ENCODE data around the gene BPIFA2. TPM values are rescaled to one million over a fixed set of nuclear protein-coding genes. Genes with fewer than 3 reads are reported as not detected.

BPIFA2 gene
- total RNA-seq, 2 experiments from 2014 or later, result not detected

DNA sequence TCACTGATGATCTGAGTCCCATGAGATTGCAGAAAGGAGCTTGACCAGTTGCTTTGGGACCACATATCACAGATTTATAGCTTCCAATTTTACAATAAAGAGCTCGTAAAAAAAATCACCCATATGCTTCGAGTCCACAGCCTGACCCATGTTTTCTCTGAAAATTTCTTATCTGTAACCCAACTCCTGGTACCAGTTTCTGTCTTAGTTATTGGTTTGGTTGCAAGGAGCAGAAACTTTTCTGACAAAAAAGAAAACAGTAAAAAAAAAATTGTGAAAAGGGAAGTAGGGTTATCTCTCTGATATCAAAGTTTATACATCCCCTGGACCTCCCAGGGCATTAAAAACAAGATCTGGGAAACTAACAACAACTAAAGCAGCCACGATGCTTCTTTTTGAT, 30.8 kb upstream of the BPIFA2 start:
- Mint-ChIP-seq H3K27me3 (peaks cover 5% of the 10 kb centered on the region), H3K4me1 (no peaks in the 10 kb centered on the region), H3K27ac (no peak overlapping the region), H3K36me3 (no peaks in the 10 kb centered on the region), H3K4me3 (no peak overlapping the region), H3K9me3 (no peaks in the 10 kb centered on the region)
- DNase-seq (no peak), ATAC-seq (ENCODE audit: low read depth) (no peak)
- POLR2A ChIA-PET, result no interaction called here

DNA sequence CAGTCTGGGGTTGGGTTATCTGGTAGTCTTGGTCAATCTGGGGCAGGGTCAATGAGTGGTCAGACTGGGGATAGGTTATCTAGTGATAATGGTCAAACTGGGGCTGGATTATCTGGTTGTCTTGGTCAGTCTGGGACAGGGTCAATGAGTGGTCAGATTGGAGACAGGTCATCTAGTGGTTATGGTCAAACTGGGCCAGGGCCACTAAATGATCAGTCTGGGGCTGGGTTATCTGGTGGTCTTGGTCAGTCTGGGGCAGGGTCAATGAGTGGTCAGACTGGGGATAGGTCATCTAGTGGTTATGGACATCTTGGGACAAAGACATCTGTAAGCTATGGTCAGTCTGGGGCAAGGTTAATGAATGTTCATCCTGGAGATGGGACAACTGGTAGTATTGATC, 28.5 kb upstream of the BPIFA2 start:
- H3K27ac Mint-ChIP-seq, result no peak overlapping the region
- ATAC-seq (ENCODE audit: low read depth), result no peak
- H3K4me1 Mint-ChIP-seq, result no peaks in the 10 kb centered on the region
- no peak overlapping the region for H3K4me3 Mint-ChIP-seq
- no peaks in the 10 kb centered on the region for H3K36me3 Mint-ChIP-seq
- POLR2A ChIA-PET, result no interaction called here
- peaks cover 21% of the 10 kb centered on the region for H3K27me3 Mint-ChIP-seq
- DNase-seq, result no peak
- no peaks in the 10 kb centered on the region for H3K9me3 Mint-ChIP-seq

DNA sequence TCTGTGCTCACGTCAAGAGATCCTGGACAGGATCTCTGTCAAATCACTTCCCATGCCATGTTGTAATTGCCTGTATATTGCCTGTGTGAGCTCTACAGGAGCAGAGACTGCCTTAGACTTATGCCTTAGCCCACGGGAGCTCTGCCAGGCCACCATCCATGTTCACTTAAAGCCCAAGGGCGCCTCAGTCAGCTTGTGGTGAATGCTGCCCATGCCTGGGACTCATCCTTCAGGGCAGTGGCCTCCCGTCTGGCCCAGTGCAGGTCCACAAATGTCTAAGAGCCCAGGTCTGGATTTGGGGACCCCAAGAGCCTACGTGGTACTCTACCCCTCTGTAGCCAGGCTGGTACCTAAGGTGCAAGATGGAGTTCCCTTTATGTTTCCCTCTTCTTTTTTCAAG, 22.4 kb upstream of the BPIFA2 start:
- Mint-ChIP-seq H3K4me3 (no peak overlapping the region), H3K27me3 (peaks cover 37% of the 10 kb centered on the region), H3K36me3 (no peaks in the 10 kb centered on the region), H3K27ac (no peak overlapping the region), H3K4me1 (no peaks in the 10 kb centered on the region), H3K9me3 (no peaks in the 10 kb centered on the region)
- ATAC-seq (ENCODE audit: low read depth) (no peak), DNase-seq (no peak)
- POLR2A ChIA-PET, result no interaction called here

DNA sequence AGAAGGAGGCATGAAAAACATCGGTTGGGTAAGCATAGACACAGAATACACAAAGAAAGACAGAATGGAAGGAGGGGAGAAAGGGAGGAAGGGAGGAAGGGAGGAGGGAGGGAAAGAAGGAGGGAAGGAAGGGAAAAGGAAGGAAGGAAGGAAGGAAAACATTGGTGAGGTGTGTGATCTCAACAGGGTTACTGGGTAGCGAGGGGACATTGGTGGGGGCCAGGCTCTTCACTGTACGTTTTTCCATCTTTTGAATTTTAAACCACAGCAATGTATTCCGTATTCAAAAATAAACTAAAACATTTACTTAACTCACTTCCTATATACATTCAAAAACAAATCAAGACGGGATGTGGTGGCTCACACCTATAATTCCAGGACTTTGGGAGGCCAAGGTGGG, 20.7 kb upstream of the BPIFA2 start:
- H3K27me3 Mint-ChIP-seq, result peaks cover 32% of the 10 kb centered on the region

DNA sequence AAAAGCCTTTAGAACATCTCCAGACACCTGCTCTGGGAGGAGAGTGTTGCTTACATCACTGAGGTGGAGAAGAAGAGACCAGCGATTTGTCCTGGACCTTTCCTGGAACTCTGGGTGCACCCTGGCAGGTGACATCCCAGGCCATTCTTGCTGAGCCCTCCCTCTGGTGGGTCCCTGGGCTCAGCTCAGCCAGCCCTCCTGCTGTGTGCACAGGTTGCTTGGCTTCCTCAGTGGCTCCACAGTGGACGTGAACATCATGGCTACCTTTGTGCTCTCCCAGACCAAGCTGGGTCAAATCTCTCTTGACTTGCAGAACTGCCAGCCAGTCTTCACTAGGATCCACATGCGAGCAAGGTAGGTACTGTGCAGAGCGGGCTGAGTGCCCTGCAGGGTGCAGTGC, 19.9 kb upstream of the BPIFA2 start:
- H3K27ac Mint-ChIP-seq, result no peak overlapping the region
- no peaks in the 10 kb centered on the region for H3K9me3 Mint-ChIP-seq
- peaks cover 31% of the 10 kb centered on the region for H3K27me3 Mint-ChIP-seq
- ATAC-seq (ENCODE audit: low read depth) (no peak), DNase-seq (no peak)
- POLR2A ChIA-PET, result no interaction called here
- H3K4me3 Mint-ChIP-seq, result no peak overlapping the region
- no peaks in the 10 kb centered on the region for H3K36me3 Mint-ChIP-seq
- H3K4me1 Mint-ChIP-seq, result no peaks in the 10 kb centered on the region

More for the DNA sequence above, 20.7 kb upstream of the BPIFA2 start:
- no peak for DNase-seq
- Mint-ChIP-seq H3K9me3 (no peaks in the 10 kb centered on the region), H3K27ac (no peak overlapping the region), H3K4me1 (no peaks in the 10 kb centered on the region), H3K36me3 (no peaks in the 10 kb centered on the region), H3K4me3 (no peak overlapping the region)
- ATAC-seq (ENCODE audit: low read depth), result no peak
- POLR2A ChIA-PET, result no interaction called here

DNA sequence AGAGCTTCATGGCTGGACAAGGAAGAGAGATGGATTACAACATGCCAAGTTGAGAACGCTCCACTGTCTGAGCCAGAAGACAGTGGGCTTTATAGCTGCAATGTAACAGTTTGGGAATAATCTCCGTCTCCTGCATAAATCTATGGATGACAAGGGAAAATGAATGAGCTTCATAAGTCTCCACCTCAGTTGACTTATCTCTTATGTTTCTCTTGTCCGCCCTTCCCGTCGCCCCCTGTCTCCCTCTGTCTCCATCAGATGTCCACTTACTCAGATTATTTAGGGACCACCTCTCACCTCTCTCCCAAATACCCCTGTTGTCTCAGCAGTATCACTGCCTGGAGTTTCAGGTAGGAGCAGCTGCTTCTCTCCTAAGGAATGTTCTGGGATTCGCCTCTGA, 13.7 kb upstream of the BPIFA2 start:
- Mint-ChIP-seq H3K36me3 (no peaks in the 10 kb centered on the region), H3K9me3 (no peaks in the 10 kb centered on the region), H3K4me1 (no peaks in the 10 kb centered on the region), H3K4me3 (no peak overlapping the region), H3K27ac (no peak overlapping the region), H3K27me3 (peaks cover 18% of the 10 kb centered on the region)
- POLR2A ChIA-PET, result no interaction called here
- no peak for DNase-seq
- no peak for ATAC-seq (ENCODE audit: low read depth)

DNA sequence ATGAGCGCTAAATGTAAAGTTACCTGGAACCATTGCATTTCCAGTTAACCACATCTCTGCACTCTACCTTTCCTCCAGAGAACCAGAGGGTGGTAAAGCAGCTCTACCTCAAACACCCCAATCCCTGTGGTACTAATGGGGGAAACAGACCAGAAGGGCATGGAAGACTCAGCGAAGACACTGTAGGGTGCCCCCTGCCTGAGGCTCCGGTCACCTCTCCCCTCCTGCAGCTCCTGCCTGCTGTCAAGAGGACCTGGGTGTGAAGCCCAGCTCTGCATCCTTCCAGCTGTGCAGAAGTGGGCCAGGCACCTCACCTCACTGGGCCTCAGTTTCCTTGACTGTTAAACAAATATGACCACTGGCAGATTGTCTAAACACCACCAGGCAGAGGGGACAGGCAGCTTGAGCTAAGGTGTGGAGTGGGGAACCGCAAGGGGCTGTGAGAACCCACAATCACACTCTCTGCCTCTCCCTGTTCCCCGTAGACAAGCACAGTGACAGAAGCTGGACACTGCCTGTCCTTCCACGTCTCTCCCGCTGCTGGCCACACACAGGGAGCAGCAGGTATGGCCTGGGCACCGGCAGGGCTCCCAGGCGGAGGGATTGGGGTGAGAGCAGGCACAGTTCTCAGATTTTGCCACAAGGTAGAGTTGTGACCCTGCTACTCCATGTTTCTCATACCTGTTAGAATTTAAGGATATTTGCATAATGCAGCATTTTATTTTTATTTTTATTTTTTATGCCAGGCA, 9.1 kb upstream of the BPIFA2 start:
- Mint-ChIP-seq H3K27me3 (peaks cover 7% of the 10 kb centered on the region), H3K27ac (no peak overlapping the region), H3K4me1 (no peaks in the 10 kb centered on the region), H3K36me3 (no peaks in the 10 kb centered on the region), H3K4me3 (no peak overlapping the region), H3K9me3 (no peaks in the 10 kb centered on the region)
- DNase-seq (no peak), ATAC-seq (ENCODE audit: low read depth) (no peak)
- POLR2A ChIA-PET, result no interaction called here

DNA sequence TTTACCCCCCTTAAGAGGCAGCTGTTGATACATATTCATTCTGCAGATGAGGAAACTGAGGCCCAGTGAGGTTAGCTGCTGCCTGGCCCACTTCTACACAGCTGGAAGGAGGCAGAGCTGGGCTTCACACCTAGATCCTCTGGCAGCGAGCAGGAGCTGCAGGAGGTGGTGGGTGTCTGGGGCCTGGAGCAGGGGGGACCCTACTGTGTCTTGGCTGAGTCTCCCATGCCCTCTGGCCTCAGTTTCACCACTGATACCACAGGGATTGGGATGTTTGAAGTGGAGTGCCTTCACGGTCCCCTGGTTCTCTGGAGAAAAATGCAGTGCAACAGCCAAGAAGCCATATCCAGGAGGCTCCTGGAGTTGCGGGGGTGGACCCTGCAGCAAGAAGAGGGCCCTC, 8.2 kb upstream of the BPIFA2 start:
- H3K4me3 Mint-ChIP-seq, result no peak overlapping the region
- DNase-seq, result no peak
- peaks cover 3% of the 10 kb centered on the region for H3K27me3 Mint-ChIP-seq
- H3K36me3 Mint-ChIP-seq, result no peaks in the 10 kb centered on the region
- H3K9me3 Mint-ChIP-seq, result no peaks in the 10 kb centered on the region
- POLR2A ChIA-PET, result no interaction called here
- H3K4me1 Mint-ChIP-seq, result no peaks in the 10 kb centered on the region
- ATAC-seq (ENCODE audit: low read depth), result no peak
- no peak overlapping the region for H3K27ac Mint-ChIP-seq

DNA sequence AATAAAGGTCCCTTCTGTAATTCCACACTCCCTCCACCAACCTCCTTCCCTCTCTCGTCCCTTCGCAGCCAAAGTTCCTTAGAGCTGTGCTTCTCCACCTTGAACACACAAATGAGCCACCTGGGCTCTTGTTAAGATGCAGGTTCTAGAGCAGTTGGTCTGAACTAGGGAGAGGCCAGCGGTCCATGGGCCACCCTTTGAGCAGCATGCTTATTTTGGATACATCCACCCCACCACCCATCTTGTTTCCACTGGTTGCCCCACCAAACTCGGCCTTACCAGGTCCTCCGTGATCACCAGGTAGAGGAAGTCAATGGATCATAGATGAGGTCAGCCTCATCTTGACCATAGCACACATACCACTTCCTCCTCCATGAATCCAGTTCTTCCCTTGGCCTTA, 7.3 kb upstream of the BPIFA2 start:
- no peak for ATAC-seq (ENCODE audit: low read depth)
- H3K4me1 Mint-ChIP-seq, result no peaks in the 10 kb centered on the region

DNA sequence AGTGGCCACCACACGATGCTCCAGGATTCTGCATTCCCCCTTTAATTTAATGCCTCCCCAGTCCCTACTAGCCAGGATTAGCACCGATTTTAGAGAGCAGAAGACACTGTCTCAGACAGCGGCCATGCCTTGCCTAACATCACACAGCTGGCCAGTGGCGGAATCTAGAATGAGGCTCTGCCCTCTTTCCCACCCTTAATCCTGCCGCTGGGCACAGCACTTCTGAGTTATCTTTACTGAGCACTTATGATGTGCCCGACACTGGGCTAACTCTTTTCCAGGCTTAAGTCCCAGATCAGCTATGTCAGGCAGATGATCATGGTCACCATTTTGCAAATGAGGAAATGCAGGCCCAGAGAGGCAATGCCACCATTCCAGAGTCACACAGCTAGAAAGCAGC, 5.6 kb upstream of the BPIFA2 start:
- DNase-seq (no peak), ATAC-seq (ENCODE audit: low read depth) (no peak)
- H3K36me3 Mint-ChIP-seq, result no peaks in the 10 kb centered on the region
- no peak overlapping the region for H3K27ac Mint-ChIP-seq
- POLR2A ChIA-PET, result no interaction called here
- H3K4me1 Mint-ChIP-seq, result no peaks in the 10 kb centered on the region
- no peak overlapping the region for H3K4me3 Mint-ChIP-seq
- H3K9me3 Mint-ChIP-seq, result no peaks in the 10 kb centered on the region
- peaks cover 3% of the 10 kb centered on the region for H3K27me3 Mint-ChIP-seq

More for the DNA sequence above, 7.3 kb upstream of the BPIFA2 start:
- Mint-ChIP-seq H3K27me3 (peaks cover 4% of the 10 kb centered on the region), H3K27ac (no peak overlapping the region), H3K36me3 (no peaks in the 10 kb centered on the region), H3K4me3 (no peak overlapping the region), H3K9me3 (no peaks in the 10 kb centered on the region)
- no peak for DNase-seq
- POLR2A ChIA-PET, result no interaction called here

DNA sequence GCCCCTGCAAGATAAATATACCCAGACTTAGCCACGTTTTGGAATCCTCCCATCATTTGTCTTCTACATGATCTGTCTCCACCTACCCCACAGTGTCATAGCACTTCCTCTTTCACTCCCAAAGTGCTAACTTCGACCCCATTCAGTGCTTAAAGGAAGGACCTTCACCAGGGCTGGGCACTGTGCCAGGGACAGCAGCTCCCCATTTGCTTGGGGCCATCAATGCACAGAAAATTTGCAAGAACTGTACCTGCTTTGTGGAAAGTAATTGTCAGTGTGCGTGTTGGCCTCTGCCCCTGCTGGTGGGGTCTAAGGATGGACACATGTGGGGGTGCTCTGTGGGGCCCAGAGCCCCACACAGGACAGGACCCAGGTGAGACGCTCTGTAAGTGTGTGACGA, 5.2 kb upstream of the BPIFA2 start:
- H3K36me3 Mint-ChIP-seq, result no peaks in the 10 kb centered on the region
- POLR2A ChIA-PET, result no interaction called here

DNA sequence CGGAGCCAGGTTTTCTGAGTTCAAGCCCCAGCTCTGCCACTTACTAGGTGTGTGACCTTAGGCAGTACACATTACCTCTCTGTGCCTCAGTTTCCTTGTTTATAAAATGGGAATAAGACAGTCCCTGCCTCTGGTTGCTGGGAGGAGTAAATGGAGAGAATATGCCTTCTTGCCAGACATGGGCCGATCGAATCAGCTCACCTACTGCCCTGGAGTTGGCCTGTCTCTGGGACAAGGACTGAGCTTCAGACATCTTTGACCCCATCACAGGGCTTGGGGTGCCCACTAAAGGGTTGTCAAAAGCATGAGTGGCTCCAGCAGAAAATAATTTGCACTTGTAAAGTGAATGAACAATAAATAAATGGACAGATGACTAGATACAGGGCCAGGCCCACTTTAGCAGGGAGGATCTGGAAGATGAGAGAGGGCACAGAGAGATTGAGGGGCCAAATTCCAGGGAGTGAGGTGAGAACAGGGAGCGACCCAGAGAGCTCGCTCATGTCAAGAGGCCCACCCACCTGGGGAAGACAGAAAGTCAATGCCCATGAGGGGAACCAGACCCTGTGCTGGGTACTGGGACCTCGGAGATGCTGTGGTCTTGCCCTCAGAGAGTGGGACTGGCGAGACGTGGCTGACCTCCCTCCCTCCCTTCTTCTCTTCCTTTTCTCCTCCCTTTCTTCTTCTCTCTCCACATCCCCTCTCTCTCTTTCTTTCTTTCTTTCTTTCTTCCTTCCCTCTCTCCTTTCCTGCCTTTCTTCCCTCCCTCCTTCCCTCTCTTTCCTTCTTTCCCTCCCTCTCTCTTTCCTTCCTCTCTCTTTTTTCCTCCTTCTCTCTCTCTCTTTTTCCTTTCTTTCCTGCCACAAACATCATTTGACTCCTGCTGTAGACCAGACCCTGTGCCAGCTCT, 3.9 kb upstream of the BPIFA2 start:
- no peak overlapping the region for H3K4me3 Mint-ChIP-seq
- H3K4me1 Mint-ChIP-seq, result no peaks in the 10 kb centered on the region
- peaks cover 3% of the 10 kb centered on the region for H3K27me3 Mint-ChIP-seq
- H3K9me3 Mint-ChIP-seq, result peaks cover 6% of the 10 kb centered on the region
- POLR2A ChIA-PET, result no interaction called here
- ATAC-seq (ENCODE audit: low read depth) (no peak), DNase-seq (no peak)
- H3K36me3 Mint-ChIP-seq, result no peaks in the 10 kb centered on the region
- no peak overlapping the region for H3K27ac Mint-ChIP-seq

More for the DNA sequence above, 5.2 kb upstream of the BPIFA2 start:
- no peak for ATAC-seq (ENCODE audit: low read depth)
- Mint-ChIP-seq H3K4me3 (no peak overlapping the region), H3K27ac (no peak overlapping the region), H3K4me1 (no peaks in the 10 kb centered on the region), H3K9me3 (no peaks in the 10 kb centered on the region), H3K27me3 (peaks cover 3% of the 10 kb centered on the region)
- no peak for DNase-seq

DNA sequence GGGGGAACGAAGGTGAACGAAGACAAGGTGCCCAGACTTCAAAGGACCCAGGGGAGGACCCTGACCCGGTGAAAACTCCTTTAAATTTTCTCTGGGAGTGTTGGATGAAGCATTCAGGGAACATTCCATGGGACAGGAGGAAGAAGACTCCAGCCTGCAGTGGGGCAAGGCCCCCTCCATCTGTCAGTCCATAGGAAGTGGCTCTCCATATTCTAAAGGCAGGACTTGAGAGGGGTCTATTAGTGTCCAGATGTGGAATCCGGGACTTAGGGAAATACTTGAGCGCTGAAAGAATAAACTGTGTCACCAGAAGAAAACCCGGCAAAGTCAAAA, 3.2 kb upstream of the BPIFA2 start:
- H3K27ac Mint-ChIP-seq, result no peak overlapping the region
- ATAC-seq (ENCODE audit: low read depth) (no peak), DNase-seq (no peak)
- POLR2A ChIA-PET, result no interaction called here
- no peaks in the 10 kb centered on the region for H3K4me1 Mint-ChIP-seq
- peaks cover 3% of the 10 kb centered on the region for H3K27me3 Mint-ChIP-seq
- H3K36me3 Mint-ChIP-seq, result no peaks in the 10 kb centered on the region
- peaks cover 8% of the 10 kb centered on the region for H3K9me3 Mint-ChIP-seq
- H3K4me3 Mint-ChIP-seq, result no peak overlapping the region

DNA sequence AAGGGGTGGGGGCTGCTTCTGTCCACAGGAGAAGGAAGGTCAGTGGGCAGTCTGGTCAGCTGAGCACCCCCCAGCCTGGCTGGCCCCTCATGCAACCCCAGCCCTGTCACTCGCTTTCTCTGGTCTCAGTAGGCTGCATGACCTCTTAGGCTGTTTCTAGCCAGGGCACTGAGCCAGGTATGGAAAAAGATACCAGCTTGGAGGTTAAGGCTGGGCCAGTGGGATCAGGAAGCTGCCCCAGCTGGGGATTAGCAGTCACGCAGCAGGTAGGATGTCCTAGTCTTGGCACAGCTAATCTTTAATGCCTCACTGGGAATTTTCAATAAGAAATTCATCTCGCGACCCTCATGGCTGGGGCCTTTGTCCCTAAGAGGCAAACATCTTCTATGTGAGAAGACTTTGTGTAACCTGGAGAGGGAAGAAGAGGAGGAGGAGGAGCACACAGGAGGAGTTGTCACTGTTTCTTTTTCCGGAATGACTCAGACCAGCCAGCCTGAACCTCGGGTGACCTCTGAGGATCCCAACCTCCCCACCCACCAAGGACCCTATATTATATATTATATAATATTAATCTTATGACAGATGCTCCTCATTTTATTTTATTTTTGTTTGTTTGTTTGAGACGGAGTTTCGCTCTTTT, 2.4 kb upstream of the BPIFA2 start:
- POLR2A ChIA-PET, result no interaction called here
- no peak for ATAC-seq (ENCODE audit: low read depth)
- Mint-ChIP-seq H3K27me3 (peaks cover 6% of the 10 kb centered on the region), H3K4me3 (no peak overlapping the region), H3K9me3 (peaks cover 9% of the 10 kb centered on the region), H3K27ac (no peak overlapping the region), H3K4me1 (no peaks in the 10 kb centered on the region), H3K36me3 (no peaks in the 10 kb centered on the region)
- no peak for DNase-seq

All from activated naive CD8-positive, alpha-beta T cell treated with anti-CD3 and anti-CD28 coated beads, Interleukin-2, amount 10 ng/mL, durations not matched to agents 7 days and 5 days (primary cell).